ENCODE data around the gene MBD3L1. TPM values are rescaled to one million over a fixed set of nuclear protein-coding genes. Genes with fewer than 3 reads are reported as not detected.

The MBD3L1 gene
- total RNA-seq, 1 donor from 2014 or later = not detected

DNA sequence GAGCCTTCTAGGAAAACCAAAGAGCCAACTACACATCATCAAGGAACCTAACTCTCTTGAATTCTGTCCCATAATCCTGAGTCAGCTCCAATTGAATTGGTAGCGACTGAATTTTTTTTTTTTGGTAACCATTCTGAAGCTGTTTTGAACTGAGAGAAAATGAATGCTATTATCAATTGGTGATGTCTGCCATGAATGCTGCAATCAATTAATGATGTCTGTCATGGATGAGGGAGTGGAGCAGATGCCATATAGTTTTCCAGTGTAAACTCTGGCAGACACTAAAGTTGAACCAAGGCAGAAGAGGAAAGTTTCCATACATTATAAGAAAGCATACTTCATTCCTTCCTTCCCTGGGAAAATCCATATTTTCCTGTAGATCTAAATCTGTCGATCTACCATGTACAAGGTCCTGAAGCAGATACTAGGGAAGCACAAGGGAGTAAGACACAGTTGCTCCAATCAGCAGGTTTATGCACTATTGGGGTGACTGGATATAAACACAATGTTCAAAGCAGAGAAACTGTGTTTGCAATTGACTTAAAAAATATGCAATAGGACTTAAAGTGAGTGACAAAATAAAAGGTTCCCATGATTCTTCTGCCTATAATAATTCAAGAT lies 48.8 kb downstream of the MBD3L1 start:
- DNase-seq (ENCODE audit: extremely low read depth, low read depth, low spot score) = no peak

DNA sequence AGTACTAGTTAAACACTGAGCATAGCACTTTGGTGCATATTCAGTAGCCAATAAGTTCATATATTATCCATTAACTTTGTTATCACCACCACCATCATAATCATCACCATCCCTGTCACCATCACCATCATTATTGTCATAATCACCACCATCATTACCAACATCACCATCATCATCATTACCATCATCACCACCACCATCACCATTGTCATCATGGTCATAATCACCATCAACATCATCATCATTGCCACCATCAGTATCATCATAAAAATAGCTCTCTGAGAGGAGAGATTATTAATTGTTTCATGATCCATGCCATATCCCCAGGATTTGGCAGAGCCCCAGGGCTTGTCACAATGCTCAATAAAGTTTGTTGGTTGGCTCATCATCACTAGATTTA lies 49.3 kb downstream of the MBD3L1 start:
- no peak for DNase-seq (ENCODE audit: extremely low read depth, low read depth, low spot score)

DNA sequence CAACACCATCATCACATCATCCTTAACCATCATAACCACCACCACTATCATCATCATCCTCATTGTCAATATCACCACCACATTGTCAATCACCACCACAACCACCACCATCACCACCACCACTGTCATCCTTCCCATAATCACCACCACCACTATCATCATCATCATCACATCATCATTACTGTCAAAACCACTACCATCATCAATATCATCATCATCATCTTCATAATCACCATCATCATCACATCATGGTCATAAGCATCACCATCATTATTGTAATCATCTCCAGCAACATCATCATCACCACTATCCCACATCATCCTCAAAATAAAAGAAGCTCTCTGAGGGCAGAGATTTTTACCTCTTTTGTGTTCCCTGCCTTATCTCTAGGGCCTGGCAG lies 52.2 kb downstream of the MBD3L1 start:
- DNase-seq (ENCODE audit: extremely low read depth, low read depth, low spot score) = no peak

DNA sequence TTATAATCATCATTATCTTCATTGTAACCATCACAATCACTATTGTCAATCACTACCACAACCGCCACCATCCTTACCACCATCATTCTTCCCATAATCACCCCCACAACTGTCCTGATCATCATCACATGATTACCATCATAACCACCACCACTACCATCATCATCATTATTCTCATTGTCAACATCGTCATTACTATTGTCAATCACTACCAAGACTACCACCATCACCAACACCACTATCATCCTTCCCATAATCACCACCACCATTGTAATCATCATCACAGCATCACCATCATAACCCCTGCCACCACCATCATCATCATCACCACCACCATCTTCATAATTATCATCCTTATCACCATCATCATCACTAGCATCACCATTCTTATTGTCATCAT lies 55.2 kb downstream of the MBD3L1 start:
- DNase-seq (ENCODE audit: extremely low read depth, low read depth, low spot score) = no peak

DNA sequence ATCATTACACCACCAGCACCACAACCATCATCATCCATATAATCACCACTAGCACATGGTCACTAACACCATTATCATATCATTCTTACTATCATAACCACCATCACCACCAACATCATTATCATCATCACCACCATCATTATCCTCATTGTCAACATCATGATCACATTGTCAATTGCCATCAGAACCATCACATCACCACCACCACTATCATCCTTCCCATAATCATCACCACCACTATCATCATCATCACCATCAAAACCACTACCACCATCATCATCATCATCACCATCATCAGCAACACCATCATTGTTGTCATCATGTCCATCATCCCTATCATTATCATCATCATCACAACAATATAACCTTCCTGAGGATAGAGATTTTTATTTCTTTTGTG lies 58.1 kb downstream of the MBD3L1 start:
- no peak for DNase-seq (ENCODE audit: extremely low read depth, low read depth, low spot score)

Other genes starting within 250 kb of the MBD3L1 start
- gene ADAMTS10, start 221.7 kb upstream of the MBD3L1 start, total RNA-seq = 32.6 and 44.3 TPM in 2 replicates
- gene NFILZ, start 201.7 kb upstream of the MBD3L1 start, total RNA-seq = not detected in 2 replicates
- gene ACTL9, start 133.6 kb upstream of the MBD3L1 start, total RNA-seq = not detected in 2 replicates
- gene OR2Z1, start 110.7 kb upstream of the MBD3L1 start, total RNA-seq = not detected in 2 replicates
- 5.6 and 11.7 TPM in 2 replicates for gene ZNF558, start 73 bp upstream of the MBD3L1 start, total RNA-seq
- gene MUC16, start 178.0 kb downstream of the MBD3L1 start, total RNA-seq = not detected in 2 replicates

Data from glomerular endothelial cell (primary cell).